ENCODE results near the gene CCL25.
A peak's percentile ranks its signal among the peaks of the same experiment; 100 is the strongest.

The CCL25 gene

GRCh38 chr19:8045872-8046568 lies 6.5 kb upstream of the CCL25 start:
- no peak for DNase-seq

DNA sequence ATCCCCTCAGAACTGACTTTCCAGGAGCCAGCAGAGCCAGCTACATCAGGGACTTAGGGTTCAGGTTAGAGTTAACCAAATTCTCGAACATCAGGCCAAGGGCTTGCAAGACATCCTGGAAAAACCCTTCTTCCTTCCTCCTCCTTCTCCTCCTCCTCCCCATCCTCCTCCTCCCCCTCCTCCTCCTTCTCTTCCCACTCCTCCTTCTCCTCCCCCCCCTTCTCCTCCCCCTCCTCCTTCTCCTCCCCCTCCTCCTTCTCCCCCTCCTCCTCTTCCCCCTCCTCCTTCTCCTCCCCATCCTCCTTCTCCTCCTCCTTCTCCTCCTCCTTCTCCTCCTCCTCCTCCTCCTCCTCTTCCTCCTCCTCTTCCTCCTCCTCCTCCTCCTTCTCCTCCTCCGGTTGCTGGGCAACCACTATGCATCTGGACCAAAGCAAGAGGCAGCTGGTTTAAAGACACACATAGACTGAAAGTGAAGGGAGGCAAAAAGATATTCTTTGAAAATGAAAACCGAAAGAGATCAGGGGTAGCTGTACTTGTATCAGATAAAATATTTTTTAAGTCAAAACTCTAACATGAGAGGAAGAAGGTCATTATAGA lies 5.9 kb upstream of the CCL25 start:
- no peak for DNase-seq

DNA sequence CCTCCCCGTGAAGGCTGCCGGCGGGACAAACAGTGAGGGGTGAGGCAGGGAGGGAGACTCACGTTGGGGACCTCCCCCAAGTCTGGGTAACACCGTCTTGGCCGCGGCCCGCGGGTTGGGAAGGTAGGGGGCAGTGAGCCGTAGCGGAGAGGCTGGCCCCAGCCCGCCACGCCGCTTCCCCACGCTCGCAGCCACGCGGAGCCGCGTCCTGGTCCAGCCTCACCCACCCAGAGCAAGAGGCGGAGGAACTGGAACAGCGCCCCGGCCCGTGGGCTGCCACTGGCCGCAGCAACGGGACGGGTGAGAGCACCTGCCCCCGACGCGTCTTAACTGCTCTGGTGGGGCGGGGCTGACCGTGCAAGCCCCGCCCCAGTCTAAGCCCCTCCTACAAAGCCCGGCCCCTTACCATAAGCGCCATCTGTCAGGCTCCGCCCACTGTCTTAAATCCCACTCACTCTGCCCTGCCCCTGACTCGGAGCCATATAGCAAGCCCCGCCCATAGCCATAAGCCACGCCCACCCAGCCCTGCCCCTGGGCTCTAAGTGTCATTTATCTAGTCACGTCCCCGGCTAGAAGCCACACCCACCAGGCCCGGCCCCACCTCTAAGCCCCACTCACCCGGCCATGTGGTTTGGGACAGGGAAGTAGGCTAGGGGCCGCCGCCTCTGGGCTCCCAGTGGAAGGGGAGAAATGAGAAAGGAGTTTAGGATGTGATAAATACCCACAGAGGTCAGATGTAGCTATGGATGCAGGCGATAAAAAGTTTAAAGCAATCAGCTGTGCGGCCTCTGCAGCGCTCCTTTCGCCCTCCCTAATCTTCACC lies 2.1 kb upstream of the CCL25 start:
- DNase-seq: peak; percentile 88

- no peak for DNase-seq
Observed at GRCh38 chr19:8054169-8054568, 1.6 kb downstream of the CCL25 start.

DNA sequence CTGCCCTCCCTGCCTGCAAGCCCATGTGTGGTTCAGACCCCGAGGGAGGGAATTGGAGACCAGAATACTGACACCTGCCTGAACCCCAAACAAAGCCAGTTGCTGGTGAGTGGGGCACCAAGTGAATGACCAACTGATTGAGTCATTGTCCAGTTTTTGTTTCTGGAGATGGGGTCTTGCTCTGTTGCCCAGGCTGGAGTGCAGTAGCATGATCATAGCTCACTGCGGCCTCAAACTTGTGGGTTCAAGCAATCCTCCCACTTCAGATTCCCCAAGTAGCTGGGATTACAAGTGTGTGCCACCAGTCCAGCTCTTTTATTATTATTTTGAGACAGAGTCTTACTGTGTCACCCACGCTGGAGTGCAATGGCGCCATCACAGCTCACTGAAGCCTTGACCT lies 4.0 kb downstream of the CCL25 start:
- DNase-seq: no peak

- no peak for DNase-seq
Observed at GRCh38 chr19:8057545-8058270, 5.1 kb downstream of the CCL25 start.

GRCh38 chr19:8064911-8065874 lies 12.6 kb downstream of the CCL25 start:
- DNase-seq: no peak

GRCh38 chr19:8065875-8066261 lies 13.3 kb downstream of the CCL25 start:
- no peak for DNase-seq

DNA sequence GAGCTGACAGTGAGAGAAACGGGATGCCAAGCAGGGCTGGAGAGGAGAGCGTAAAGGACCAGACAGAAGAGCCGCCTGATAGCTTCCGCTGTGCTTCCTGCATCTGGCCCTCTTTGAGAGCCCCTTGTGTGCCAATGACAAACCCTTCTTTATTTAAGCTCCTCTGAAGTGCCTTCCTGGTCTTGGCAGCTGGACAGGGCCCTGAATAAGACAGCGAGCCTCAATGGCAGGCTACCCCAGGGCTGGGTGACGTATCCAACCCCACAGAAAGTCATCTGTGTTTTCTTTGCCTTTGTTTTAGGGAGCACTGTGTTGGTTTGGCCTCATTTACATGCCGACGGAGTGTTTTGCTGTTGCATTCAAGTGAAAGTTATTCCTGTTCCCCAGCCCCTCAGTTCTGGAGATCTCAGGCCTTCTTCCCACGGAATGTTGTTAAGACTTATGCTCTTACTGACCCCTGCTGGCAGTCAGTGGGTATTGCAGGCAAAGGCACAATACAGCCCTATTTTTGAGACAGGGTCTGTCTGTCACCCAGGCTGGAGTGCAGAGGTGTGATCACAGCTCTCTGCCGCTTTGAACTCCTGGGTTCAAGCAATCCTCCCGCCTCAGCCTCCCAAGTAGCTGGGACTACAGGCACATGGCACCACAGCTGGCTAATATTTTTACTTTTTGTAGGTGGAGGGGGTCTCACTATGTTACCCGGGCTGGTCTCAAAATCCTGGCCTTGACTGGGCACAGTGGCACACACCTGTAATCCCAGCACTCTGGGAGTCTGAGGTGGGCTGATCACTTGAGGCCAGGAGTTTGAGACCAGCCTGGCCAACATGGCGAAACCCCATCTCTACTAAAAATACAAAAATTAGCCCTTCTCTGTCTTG lies 16.8 kb downstream of the CCL25 start:
- DNase-seq: no peak

- no peak for DNase-seq
Observed at GRCh38 chr19:8071912-8072311, 19.4 kb downstream of the CCL25 start.

- DNase-seq: no peak
Observed at GRCh38 chr19:8074501-8074900, 21.9 kb downstream of the CCL25 start.

DNA sequence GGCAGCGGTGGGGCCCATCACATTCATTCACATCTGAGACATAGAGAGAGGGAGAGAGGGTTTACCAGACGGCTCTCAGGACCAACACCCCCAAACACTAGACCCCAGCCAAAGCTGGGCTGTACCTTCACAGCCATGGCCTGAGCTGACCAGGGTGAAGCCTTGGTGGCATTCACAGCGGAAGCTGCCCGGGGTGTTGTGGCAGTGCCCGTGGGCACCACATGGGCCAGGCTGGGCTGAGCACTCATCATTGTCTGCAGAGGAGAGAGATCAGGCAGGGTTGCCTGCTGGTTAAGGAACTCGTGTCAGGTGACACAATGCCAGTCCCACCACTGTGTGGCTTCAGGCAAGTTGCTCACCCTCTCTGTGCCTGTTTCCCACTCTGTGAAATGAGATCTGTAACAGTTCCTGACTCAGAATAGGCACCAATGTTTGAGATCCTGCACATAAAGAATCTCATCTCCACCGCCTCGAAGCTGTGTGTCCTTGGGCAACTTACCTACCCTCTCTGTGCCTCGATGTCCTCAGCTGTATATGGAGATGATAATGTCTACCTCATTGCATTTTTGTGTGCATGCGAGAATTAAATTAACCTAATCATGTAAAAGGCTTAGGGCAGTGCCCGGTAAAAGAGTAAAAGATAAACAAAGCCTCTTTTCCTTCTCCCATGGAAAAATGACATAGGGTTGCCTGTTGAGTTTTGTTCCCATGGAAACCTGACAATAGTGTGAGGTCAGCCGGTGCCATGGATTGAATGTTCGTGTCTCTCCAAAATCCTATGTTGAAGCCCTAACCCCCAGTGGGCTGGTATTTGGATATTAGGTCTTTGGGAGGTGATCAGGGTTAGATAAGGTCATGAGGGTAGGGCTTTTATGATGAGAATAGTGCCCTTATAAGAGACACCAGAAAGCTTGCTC lies 22.9 kb downstream of the CCL25 start:
- DNase-seq: no peak

DNA sequence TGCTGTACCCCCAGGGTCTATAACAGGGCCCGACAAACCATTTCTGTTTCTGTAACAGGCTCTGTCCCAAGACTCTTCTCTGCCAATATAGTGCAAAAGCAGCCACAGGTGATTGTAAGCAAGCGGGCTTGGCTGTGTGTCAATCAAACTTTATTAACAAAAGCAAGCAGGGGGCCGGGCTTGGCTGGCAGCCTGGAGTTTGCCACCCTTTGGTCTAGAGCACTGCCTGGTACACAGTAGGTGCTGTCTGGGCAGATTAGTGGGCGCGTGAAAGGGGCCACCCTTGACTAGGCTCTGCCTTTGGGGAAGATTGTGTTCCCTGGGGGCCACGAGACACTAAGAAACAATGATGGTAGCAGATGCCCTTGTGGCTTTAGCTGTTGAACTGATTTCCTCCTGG lies 27.4 kb downstream of the CCL25 start:
- DNase-seq: no peak

- DNase-seq: no peak
Observed at GRCh38 chr19:8080832-8081231, 28.3 kb downstream of the CCL25 start.

GRCh38 chr19:8081569-8082550 lies 29.3 kb downstream of the CCL25 start:
- no peak for DNase-seq

- no peak for DNase-seq
Observed at GRCh38 chr19:8083141-8083540, 30.6 kb downstream of the CCL25 start.

DNA sequence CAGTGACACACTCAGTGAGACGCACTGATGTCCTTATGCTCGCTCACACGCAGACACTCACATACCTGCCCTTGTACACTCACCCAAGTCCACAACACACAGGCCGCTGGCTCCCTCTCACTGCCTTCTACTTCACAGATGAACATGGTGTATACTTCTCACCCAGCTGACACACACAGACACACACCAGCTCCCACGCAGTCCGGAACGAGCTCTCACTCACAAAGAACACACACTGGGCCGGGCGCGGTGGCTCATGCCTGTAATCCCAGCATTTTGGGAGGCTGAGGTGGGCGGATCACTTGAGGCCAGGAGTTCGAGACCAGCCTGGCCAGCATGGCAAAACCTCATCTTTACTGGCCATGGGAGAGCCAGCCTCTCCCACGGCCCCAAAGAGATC lies 31.6 kb downstream of the CCL25 start:
- no peak for DNase-seq

GRCh38 chr19:8085598-8086408 lies 33.2 kb downstream of the CCL25 start:
- no peak for DNase-seq

All from NCI-H1048 (cell line).